ENCODE results near the gene SPSB4.

DNA sequence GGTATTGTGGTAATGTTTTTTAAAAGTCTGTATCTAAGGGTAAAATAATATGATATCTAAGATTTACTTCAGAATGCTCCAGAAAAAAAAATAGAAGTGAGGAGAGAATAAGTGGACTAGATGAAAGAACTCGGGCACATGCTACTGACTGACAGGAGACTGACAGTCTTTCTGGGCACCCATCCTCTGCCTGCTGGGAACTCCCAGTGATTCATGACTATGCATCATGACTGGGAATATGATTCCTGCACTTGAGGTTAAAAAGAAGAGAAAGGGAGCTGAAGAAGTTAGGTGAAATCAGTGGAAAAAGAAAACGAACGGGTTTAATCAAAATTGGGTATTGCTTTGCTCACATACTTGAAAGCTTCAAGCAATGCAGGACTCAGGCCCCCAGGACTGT is 35.7 kb upstream of the SPSB4 start:
- TF ChIP-seq, protein P1, sequence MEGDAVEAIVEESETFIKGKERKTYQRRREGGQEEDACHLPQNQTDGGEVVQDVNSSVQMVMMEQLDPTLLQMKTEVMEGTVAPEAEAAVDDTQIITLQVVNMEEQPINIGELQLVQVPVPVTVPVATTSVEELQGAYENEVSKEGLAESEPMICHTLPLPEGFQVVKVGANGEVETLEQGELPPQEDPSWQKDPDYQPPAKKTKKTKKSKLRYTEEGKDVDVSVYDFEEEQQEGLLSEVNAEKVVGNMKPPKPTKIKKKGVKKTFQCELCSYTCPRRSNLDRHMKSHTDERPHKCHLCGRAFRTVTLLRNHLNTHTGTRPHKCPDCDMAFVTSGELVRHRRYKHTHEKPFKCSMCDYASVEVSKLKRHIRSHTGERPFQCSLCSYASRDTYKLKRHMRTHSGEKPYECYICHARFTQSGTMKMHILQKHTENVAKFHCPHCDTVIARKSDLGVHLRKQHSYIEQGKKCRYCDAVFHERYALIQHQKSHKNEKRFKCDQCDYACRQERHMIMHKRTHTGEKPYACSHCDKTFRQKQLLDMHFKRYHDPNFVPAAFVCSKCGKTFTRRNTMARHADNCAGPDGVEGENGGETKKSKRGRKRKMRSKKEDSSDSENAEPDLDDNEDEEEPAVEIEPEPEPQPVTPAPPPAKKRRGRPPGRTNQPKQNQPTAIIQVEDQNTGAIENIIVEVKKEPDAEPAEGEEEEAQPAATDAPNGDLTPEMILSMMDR (IDR thresholded peaks at IDR 0.05): no peak
- no peak for TF ChIP-seq ZFX (IDR thresholded peaks at IDR 0.05; ENCODE audit: borderline replicate concordance)
